ENCODE measurements around the gene CAMTA1.
"Not testable (repeated sequence)": the region's sequence is repeated elsewhere in the genome, so short reads cannot be mapped to it uniquely, and the experiment has no call there.

Gene CAMTA1

GRCh38 chr1:7303554-7304317 lies 518.5 kb downstream of the CAMTA1 start:
- no peak for DNase-seq (ENCODE audit: low spot score)

GRCh38 chr1:7313081-7313546 lies 527.9 kb downstream of the CAMTA1 start:
- DNase-seq (ENCODE audit: low spot score): no peak

GRCh38 chr1:7313826-7314225 lies 528.6 kb downstream of the CAMTA1 start:
- no peak for DNase-seq (ENCODE audit: low spot score)

GRCh38 chr1:7315316-7315715 lies 530.1 kb downstream of the CAMTA1 start:
- no peak for DNase-seq (ENCODE audit: low spot score)

- no peak for DNase-seq (ENCODE audit: low spot score)
Measured at GRCh38 chr1:7315946-7316345, 530.7 kb downstream of the CAMTA1 start.

- peak; percentile 12 for DNase-seq (ENCODE audit: low spot score)
Measured at GRCh38 chr1:7317888-7318287, 532.6 kb downstream of the CAMTA1 start.

- DNase-seq (ENCODE audit: low spot score): no peak
Measured at GRCh38 chr1:7319196-7319595, 533.9 kb downstream of the CAMTA1 start.

GRCh38 chr1:7320661-7321060 lies 535.4 kb downstream of the CAMTA1 start:
- DNase-seq (ENCODE audit: low spot score): no peak

GRCh38 chr1:7322283-7322785 lies 537.1 kb downstream of the CAMTA1 start:
- no peak for DNase-seq (ENCODE audit: low spot score)

- DNase-seq (ENCODE audit: low spot score): no peak
Measured at GRCh38 chr1:7322912-7323311, 537.7 kb downstream of the CAMTA1 start.

- DNase-seq (ENCODE audit: low spot score): no peak
Measured at GRCh38 chr1:7325254-7325653, 540.0 kb downstream of the CAMTA1 start.

- no peak for DNase-seq (ENCODE audit: low spot score)
Measured at GRCh38 chr1:7326366-7326765, 541.1 kb downstream of the CAMTA1 start.

GRCh38 chr1:7327849-7328248 lies 542.6 kb downstream of the CAMTA1 start:
- no peak for DNase-seq (ENCODE audit: low spot score)

- no peak for DNase-seq (ENCODE audit: low spot score)
Measured at GRCh38 chr1:7329868-7330615, 544.8 kb downstream of the CAMTA1 start.

GRCh38 chr1:7330726-7331125 lies 545.5 kb downstream of the CAMTA1 start:
- DNase-seq (ENCODE audit: low spot score): not testable (repeated sequence)

- no peak for DNase-seq (ENCODE audit: low spot score)
Measured at GRCh38 chr1:7331926-7332535, 546.8 kb downstream of the CAMTA1 start.

GRCh38 chr1:7333094-7333493 lies 547.8 kb downstream of the CAMTA1 start:
- DNase-seq (ENCODE audit: low spot score): no peak

GRCh38 chr1:7333620-7334019 lies 548.4 kb downstream of the CAMTA1 start:
- DNase-seq (ENCODE audit: low spot score): no peak

GRCh38 chr1:7334475-7335035 lies 549.3 kb downstream of the CAMTA1 start:
- DNase-seq (ENCODE audit: low spot score): no peak

- DNase-seq (ENCODE audit: low spot score): no peak
Measured at GRCh38 chr1:7335224-7335879, 550.1 kb downstream of the CAMTA1 start.

GRCh38 chr1:7338439-7338838 lies 553.2 kb downstream of the CAMTA1 start:
- no peak for DNase-seq (ENCODE audit: low spot score)

- no peak for DNase-seq (ENCODE audit: low spot score)
Measured at GRCh38 chr1:7339014-7339413, 553.8 kb downstream of the CAMTA1 start.

All from cerebellar cortex (tissue), 1 donor.